Measurements from ENCODE around the gene PDGFD.

DNA sequence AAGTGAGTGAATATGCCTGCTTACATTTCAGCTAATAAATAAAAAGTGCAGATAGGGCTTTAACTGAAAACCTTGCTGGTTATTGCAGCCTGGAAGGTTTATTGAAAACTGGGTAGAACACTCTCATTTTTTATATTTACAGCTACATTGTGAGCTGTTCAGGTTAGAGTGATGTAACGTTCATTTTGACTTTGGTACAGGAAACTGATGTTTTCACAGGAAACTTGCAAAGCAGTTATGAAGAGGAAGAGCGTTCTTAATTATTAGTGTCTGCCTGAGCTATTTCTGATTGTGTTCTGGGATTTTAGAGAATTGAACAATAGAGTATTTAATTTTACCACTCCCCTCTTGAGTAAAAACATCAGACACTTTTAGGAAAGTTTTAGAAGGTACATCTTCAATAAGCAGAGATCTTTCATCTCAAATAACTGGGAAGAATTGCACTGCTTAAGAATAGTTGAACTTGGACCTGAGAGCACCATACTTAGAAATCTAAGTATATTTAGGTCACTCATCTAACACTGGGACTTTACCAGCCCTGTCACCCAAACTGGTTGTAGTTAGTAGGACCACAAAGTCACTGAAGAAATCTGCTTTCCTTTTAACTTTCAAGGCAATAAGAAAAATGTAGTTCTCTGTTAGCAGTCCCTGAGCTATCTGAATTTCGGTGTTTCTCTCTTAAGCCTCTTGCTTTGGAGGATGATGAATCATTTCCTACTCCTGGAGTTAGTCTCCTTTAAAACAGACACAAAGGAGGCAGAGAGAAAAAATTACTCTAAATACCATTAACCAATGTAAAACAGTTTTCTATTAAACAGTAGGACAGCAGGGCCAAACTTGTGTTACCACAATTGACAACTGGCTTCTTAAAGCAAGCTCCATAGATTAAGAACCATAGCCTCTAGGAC lies 256.1 kb downstream of the PDGFD start:
- TF ChIP-seq YY1 (IDR thresholded peaks at IDR 0.05; ENCODE audit: low read depth) = no peak
- TF ChIP-seq TAF1 (IDR thresholded peaks at IDR 0.05; ENCODE audit: low read depth) = no peak
- no peak for TF ChIP-seq EP300 (IDR thresholded peaks at IDR 0.05; ENCODE audit: borderline replicate concordance)
- TF ChIP-seq, protein P1, sequence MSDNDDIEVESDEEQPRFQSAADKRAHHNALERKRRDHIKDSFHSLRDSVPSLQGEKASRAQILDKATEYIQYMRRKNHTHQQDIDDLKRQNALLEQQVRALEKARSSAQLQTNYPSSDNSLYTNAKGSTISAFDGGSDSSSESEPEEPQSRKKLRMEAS (IDR thresholded peaks at IDR 0.05) = no peak

Data from Ishikawa (cell line).